Measurements from ENCODE around the gene FGFR4.

Gene FGFR4

GRCh38 chr5:177103523-177104253, 17.0 kb downstream of the FGFR4 start:
- DNase-seq = no peak

GRCh38 chr5:177105691-177106476, 19.2 kb downstream of the FGFR4 start:
- no peak for DNase-seq

- DNase-seq = no peak
These were observed 20.4 kb downstream of the FGFR4 start for GRCh38 chr5:177107159-177107558.

- no peak for DNase-seq
These were observed 23.1 kb downstream of the FGFR4 start for GRCh38 chr5:177109810-177110209.

GRCh38 chr5:177111720-177112394, 25.1 kb downstream of the FGFR4 start:
- DNase-seq = peak; percentile 70 to 74

- DNase-seq = no peak
These were observed 26.0 kb downstream of the FGFR4 start for GRCh38 chr5:177112589-177113220.

- peak; percentile 87 for DNase-seq
These were observed 27.1 kb downstream of the FGFR4 start for GRCh38 chr5:177113566-177114424.

GRCh38 chr5:177116631-177117373, 30.1 kb downstream of the FGFR4 start:
- peak; percentile 84 to 87 for DNase-seq

GRCh38 chr5:177117441-177118045, 30.8 kb downstream of the FGFR4 start:
- no peak for DNase-seq

- DNase-seq = no peak
These were observed 35.9 kb downstream of the FGFR4 start for GRCh38 chr5:177122566-177122965.

GRCh38 chr5:177123789-177124485, 37.2 kb downstream of the FGFR4 start:
- DNase-seq = no peak

- DNase-seq = no peak
These were observed 37.8 kb downstream of the FGFR4 start for GRCh38 chr5:177124486-177124991.

GRCh38 chr5:177126771-177127170, 40.1 kb downstream of the FGFR4 start:
- no peak for DNase-seq

GRCh38 chr5:177128551-177128981, 41.9 kb downstream of the FGFR4 start:
- no peak for DNase-seq

- no peak for DNase-seq
These were observed 43.7 kb downstream of the FGFR4 start for GRCh38 chr5:177130211-177131018.

GRCh38 chr5:177131019-177131320, 44.3 kb downstream of the FGFR4 start:
- DNase-seq = no peak

GRCh38 chr5:177131352-177132135, 44.8 kb downstream of the FGFR4 start:
- DNase-seq = no peak

Measured in activated CD4-positive, alpha-beta T cell treated with anti-CD3 and anti-CD28 coated beads, Interleukin-2, amount 50 U/mL, for 48 hours (primary cell).